Glutamatergic neuron (in vitro differentiated cells): ENCODE results near the gene CRACDL. TPM values are rescaled to one million over a fixed set of nuclear protein-coding genes. Genes with fewer than 3 reads are reported as not detected.
A peak's percentile ranks its signal among the peaks of the same experiment; 100 is the strongest.

Experiments
- DNase-seq: peaks from one replicate; pipeline ENCODE4 v3.0.0; 2022
- H3K27ac Mint-ChIP-seq: one replicate; pipeline ENCODE4 v1.8.0; 2020; ENCODE audit warnings: mild to moderate bottlenecking, mixed read lengths, inconsistent platforms; ENCODE audit not compliant: unreplicated experiment
- H3K27me3 Mint-ChIP-seq: one replicate; pipeline ENCODE4 v1.8.0; 2020; ENCODE audit warnings: mild to moderate bottlenecking, moderate library complexity, mixed read lengths, inconsistent platforms; ENCODE audit not compliant: unreplicated experiment
- H3K36me3 Mint-ChIP-seq: one replicate; pipeline ENCODE4 v1.8.0; 2020; ENCODE audit warnings: mild to moderate bottlenecking, mixed read lengths, inconsistent platforms; ENCODE audit not compliant: unreplicated experiment
- H3K4me1 Mint-ChIP-seq: one replicate; pipeline ENCODE4 v1.8.0; 2020; ENCODE audit warnings: mild to moderate bottlenecking, low read depth, mixed read lengths, inconsistent platforms; ENCODE audit not compliant: unreplicated experiment
- H3K4me3 Mint-ChIP-seq: one replicate; pipeline ENCODE4 v1.8.0; 2020; ENCODE audit warnings: mild to moderate bottlenecking, mixed read lengths, inconsistent platforms; ENCODE audit not compliant: unreplicated experiment
- H3K9me3 Mint-ChIP-seq: one replicate; pipeline ENCODE4 v1.8.0; 2020; ENCODE audit warnings: mild to moderate bottlenecking, moderate library complexity, mixed read lengths, inconsistent platforms; ENCODE audit not compliant: unreplicated experiment
- CTCF ChIP-seq: fragments of 200-600 bp; sonication (generic); IDR thresholded peaks from one replicate; pipeline ENCODE4 v1.5.0; 2021; ENCODE audit not compliant: partially characterized antibody, unreplicated experiment
- total RNA-seq: library from RNA; stranded (reverse); fragmentation: NEBNext Ultra II Directional; extraction: Animal tissue kit (Norgen Biotek cat#: 25700); gene quantifications from one replicate; pipeline ENCODE4 v1.2.1, GENCODE V29; 2021; ENCODE audit not compliant: unreplicated experiment

Gene CRACDL
- total RNA-seq, 1 donor from 2014 or later = 2.1 TPM

DNA sequence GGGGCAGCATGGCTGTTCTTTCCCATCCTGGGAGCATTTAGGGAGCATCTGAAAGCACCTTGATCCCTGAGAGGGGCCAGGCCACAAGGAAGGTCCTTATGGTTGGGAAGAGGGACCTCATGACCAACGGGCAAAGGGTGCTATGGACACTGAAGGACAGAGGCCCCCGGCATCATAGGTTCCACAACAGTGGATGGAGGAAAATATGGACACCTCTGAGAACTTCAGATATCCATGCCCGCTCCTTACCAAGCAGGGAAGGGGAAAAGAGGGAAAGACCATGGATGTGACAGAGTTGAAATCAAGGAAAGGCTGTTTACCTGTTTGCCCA is 111.0 kb downstream of the CRACDL start:
- no peak for TF ChIP-seq CTCF
- H3K27me3 Mint-ChIP-seq = peaks cover 11% of the 10 kb centered on the region
- H3K9me3 Mint-ChIP-seq = peaks cover 6% of the 10 kb centered on the region

DNA sequence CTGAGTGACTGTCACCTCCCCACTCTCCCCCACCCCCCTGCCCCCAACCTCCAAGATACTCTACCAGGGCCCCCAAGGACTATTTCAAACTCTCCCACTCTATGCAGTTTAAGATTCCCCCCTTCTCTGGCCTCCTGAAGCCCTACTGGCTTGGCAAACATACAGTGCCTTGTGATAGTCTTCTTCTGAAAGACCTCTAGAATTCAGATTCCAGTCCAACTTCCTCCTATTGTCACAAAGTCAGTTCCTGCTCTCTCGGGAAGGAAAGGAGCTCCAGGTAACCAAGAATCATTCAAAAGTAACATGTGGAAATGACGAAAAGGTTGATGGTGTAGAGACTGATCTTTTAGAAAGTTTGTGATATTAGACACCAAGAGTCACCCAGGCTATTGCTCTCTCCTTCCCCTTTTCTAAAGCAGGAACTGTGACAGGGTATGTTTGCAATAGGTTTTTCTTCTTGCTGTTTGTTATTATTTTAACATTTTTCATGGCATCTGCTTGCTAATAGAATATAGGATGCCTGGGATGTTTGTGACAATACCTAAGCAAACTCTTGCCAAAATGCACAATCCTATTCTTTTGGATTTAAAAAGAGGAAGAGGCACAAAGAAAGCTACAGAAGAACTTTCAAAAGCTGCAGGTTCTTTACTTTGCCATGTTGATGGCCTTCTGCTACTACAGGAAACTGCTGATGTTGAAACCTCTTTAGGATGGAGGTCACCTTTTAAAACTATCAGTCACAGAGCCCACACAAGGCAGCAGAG is 111.6 kb downstream of the CRACDL start:
- Mint-ChIP-seq H3K27me3 (peaks cover 11% of the 10 kb centered on the region), H3K4me3 (no peak overlapping the region), H3K9me3 (peaks cover 6% of the 10 kb centered on the region), H3K27ac (no peak overlapping the region), H3K36me3 (no peaks in the 10 kb centered on the region), H3K4me1 (peaks cover 9% of the 10 kb centered on the region)
- DNase-seq = no peak
- no peak for TF ChIP-seq CTCF

More for the DNA sequence above, 111.0 kb downstream of the CRACDL start:
- Mint-ChIP-seq H3K36me3 (no peaks in the 10 kb centered on the region), H3K27ac (no peak overlapping the region), H3K4me1 (peaks cover 9% of the 10 kb centered on the region), H3K4me3 (no peak overlapping the region)
- DNase-seq = no peak

GRCh38 chr2:98823196-98824170 is 112.5 kb downstream of the CRACDL start:
- DNase-seq = no peak

GRCh38 chr2:98822301-98823164 is 113.5 kb downstream of the CRACDL start:
- no peaks in the 10 kb centered on the region for H3K36me3 Mint-ChIP-seq
- H3K4me3 Mint-ChIP-seq = no peak overlapping the region
- peaks cover 8% of the 10 kb centered on the region for H3K9me3 Mint-ChIP-seq
- H3K4me1 Mint-ChIP-seq = peaks cover 6% of the 10 kb centered on the region
- H3K27ac Mint-ChIP-seq = no peak overlapping the region
- TF ChIP-seq CTCF = peak; percentile 9
- H3K27me3 Mint-ChIP-seq = peaks cover 11% of the 10 kb centered on the region
- DNase-seq = peak; percentile 67

More at GRCh38 chr2:98823196-98824170, 112.5 kb downstream of the CRACDL start:
- Mint-ChIP-seq H3K4me1 (peaks cover 6% of the 10 kb centered on the region), H3K4me3 (peak overlapping the region; percentile 90), H3K36me3 (no peaks in the 10 kb centered on the region), H3K9me3 (peaks cover 6% of the 10 kb centered on the region), H3K27ac (peak overlapping the region; percentile 83), H3K27me3 (peaks cover 11% of the 10 kb centered on the region)
- no peak for TF ChIP-seq CTCF
